GM13976 (cell line): Measurements from ENCODE around the gene ALDH3A1.

Source experiments
- DNase-seq: peaks from one replicate; pipeline ENCODE4 v3.0.0; 2012; ENCODE audit warnings: low spot score
- in situ Hi-C: fragments of 300-500 bp; cut with MboI; formaldehyde crosslinking; loops from one replicate; pipeline ENCODE4 v1.12.0; 2022; ENCODE audit warnings: low sequenced_read_pairs, mixed read lengths, inconsistent platforms; ENCODE audit not compliant: unreplicated experiment
- TF ChIP-seq, protein P1 (sequence below): IDR thresholded peaks from 2 replicates; pipeline ENCODE4 v1.5.1; 2012; ENCODE audit warnings: borderline replicate concordance, mild to moderate bottlenecking; ENCODE audit not compliant: insufficient read depth; ENCODE audit errors: extremely low read depth, missing control alignments, control extremely low read depth

The ALDH3A1 gene

DNA sequence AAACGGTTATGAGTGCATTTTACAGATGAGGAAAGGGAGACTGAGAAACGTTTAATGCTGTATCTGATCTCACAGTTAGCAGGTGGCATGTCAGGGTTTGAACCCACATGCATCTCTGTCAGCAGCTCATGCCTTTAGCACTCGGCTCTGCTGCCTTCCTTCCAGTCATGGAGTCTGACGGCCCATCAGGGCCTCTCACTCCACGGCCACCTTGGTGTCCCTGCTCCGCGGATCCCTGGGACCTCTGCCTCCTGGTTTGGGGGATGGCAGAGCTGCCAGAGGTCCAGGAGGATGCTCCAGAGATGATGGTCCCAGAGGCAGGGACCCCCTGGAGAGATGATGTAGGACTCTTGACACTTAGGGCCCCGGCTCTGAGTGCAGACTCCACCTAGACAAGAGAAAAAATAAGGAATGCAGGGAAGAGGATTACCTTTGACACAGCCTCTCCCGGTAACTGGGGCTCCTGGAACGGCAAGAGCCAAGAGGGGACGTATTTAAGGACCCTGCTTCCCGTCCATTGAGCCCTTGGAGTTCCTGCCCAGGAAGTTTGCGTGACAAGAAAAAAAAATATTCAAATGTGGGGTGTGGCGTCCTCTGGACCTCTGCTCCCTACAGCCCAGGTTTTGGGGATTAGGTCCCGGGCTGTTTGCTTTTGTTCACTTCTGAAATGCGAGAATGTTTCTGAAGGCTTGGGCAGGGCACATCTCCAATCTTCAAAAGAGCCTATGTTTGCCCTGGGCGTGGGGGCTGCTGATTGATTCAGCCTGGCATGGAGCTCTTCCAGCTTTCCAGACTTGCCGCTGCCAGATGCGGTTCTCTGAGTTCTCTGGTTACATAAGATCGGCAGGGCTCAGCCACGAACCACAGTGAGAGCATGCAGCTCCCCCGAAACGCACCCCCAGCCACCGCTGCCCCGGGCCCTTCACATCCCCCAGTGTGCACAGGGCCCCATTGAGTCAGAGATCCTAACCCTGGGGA, at the start of gene ALDH3A1:
Gene ALDH3A1 (minus strand): TSS at position 470 of the 978 bp plus-strand sequence. CDS start 3,169 bp downstream, outside the sequence.
- in situ Hi-C loops = no loop called here
- DNase-seq = no peak
- TF ChIP-seq, protein P1, sequence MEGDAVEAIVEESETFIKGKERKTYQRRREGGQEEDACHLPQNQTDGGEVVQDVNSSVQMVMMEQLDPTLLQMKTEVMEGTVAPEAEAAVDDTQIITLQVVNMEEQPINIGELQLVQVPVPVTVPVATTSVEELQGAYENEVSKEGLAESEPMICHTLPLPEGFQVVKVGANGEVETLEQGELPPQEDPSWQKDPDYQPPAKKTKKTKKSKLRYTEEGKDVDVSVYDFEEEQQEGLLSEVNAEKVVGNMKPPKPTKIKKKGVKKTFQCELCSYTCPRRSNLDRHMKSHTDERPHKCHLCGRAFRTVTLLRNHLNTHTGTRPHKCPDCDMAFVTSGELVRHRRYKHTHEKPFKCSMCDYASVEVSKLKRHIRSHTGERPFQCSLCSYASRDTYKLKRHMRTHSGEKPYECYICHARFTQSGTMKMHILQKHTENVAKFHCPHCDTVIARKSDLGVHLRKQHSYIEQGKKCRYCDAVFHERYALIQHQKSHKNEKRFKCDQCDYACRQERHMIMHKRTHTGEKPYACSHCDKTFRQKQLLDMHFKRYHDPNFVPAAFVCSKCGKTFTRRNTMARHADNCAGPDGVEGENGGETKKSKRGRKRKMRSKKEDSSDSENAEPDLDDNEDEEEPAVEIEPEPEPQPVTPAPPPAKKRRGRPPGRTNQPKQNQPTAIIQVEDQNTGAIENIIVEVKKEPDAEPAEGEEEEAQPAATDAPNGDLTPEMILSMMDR = no peak

DNA sequence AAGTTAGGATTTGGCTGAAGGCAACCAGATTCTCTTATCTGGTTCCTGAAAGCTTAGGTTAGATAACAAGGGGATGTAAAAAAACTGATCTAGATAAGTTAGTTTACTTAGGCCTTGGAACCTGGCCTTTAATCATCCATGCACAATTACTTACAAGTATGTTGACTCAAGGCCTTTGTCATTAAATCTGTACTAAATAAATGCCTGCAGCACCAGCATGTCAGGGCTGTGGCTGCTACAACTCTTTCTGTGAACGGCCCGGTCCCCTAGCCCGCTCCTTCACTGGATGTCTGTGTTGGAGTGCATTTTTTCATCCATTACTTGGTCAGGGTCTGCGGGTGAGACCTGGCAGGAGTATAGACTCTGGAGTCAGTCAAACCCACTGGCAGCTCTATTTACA, 48.4 kb upstream of the ALDH3A1 start:
- in situ Hi-C loops = no loop called here
- no peak for DNase-seq
- TF ChIP-seq, protein P1 = no peak

DNA sequence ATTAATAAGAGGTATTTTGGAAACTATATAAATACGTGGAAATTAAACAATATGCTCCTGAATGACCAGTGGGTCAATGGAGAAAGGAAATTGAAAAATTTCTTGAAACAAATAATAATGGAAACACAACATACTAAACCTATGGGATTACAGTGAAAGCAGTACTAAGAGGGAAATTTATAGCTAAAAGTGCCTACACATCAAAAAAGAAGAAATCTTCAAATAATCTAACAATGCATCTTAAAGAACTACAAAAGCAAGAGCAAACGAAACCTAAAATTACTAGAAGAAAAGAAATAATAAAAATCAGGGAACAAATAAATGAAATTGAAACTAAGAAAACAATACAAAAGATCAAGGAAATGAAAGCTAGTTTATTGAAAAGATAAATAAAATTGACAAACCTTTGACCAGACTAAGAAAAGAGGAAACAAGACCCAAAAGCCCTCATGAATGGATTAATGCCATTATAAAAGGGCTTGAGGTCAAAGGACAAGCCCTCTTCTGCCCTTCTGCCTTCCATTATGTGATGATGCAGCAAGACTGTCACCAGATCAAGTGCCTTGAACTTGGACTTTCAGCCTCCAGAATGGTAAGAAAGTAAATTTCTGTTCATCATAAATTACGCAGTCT, 43.9 kb upstream of the ALDH3A1 start:
- TF ChIP-seq, protein P1 = no peak

DNA sequence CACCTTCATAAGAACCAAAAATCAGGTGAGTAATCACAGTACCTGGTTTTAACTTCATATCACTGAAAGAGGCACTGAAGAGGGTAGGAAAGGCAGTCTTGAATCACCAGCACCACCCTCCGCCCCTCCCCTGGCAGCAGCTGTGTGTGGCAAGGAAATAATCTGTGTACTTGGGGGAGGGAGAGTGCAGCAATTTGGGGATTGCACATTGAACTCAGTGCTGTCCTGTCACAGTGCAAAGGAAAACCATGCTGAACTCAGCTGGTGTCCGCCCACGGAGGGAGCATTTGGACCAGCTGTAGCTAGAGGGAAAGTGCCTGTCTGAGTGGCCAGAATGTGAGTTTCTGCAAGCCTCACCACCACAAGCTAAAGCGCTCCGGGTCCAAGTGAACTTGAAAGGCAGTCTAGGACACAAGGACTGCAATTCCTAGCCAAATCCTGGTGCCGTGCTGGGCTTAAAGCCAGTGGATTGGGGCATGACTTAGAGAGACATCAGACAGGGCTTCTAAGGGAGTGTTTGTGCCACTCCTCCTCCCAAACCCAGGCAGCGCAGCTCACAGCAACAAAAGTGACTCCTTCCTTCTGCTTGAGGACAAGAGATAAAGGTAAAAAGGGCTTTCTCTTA, 39.7 kb upstream of the ALDH3A1 start:
- no peak for DNase-seq
- in situ Hi-C loops = no loop called here
- TF ChIP-seq, protein P1 = no peak

More for the DNA sequence above, 43.9 kb upstream of the ALDH3A1 start:
- in situ Hi-C loops = no loop called here
- DNase-seq = no peak

DNA sequence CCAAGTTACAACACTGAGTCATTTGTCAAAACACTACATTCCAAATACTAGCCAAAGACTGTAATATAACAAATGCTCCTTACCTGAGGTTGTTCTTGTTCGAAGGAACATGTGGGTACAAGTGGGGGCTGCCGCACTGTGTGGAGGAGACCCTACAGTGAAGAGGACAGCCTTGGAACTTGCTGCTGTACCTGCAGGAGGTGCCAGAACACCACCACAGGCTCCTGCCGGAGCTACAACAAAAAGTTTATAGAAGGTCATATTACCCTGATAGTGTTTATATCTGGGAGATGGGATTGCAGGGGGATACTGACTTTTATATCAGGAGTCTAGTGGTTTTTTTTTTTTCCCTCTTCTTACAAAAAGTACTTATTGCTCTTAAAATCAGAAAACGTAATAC, 37.8 kb upstream of the ALDH3A1 start:
- TF ChIP-seq, protein P1 = no peak
- no peak for DNase-seq
- in situ Hi-C loops = no loop called here
